HepG2 (cell line): Measurements from ENCODE around the gene MIR17HG. TPM values are rescaled to one million over a fixed set of nuclear protein-coding genes. Genes with fewer than 3 reads are reported as not detected.

ENCODE experiments used
- ARNT ChIP-seq: fragments of 450-650 bp; IDR thresholded peaks from 2 replicates; pipeline ENCODE4 v1.6.1; 2017
- ARNT2 ChIP-seq: sonication (generic); formaldehyde crosslinking; IDR thresholded peaks from 2 replicates; pipeline ENCODE4 v1.8.0; 2022; ENCODE audit warnings: mild to moderate bottlenecking, low read depth, missing genetic modification reagents, moderate library complexity
- BCL3 ChIP-seq: sonication (generic); formaldehyde crosslinking; IDR thresholded peaks from 2 replicates; pipeline ENCODE4 v1.5.1; 2020; ENCODE audit warnings: mild to moderate bottlenecking, missing genetic modification reagents, moderate library complexity
- BORCS8-MEF2B ChIP-seq: sonication (generic); formaldehyde crosslinking; IDR thresholded peaks from 2 replicates; pipeline ENCODE4 v1.8.0; 2022; ENCODE audit warnings: mild to moderate bottlenecking, missing genetic modification reagents
- CTCF ChIP-seq: sonication (generic); formaldehyde crosslinking; IDR thresholded peaks from 2 replicates; pipeline ENCODE4 v1.5.0; 2020; ENCODE audit warnings: mild to moderate bottlenecking, missing genetic modification reagents, moderate library complexity
- FOXP1 ChIP-seq, 2 experiments: fragments of 450-650 bp in 1 of 2; IDR thresholded peaks; 2 replicates each; pipeline ENCODE4 v1.6.1; 2017 to 2018; ENCODE audit warnings: antibody characterized with exemption in 1 of 2
- FUBP1 ChIP-seq: sonication (generic); formaldehyde crosslinking; IDR thresholded peaks from 2 replicates; pipeline ENCODE4 v1.5.1; 2020; ENCODE audit warnings: missing genetic modification reagents, mild to moderate bottlenecking, borderline replicate concordance
- GTF2F1 ChIP-seq: fragments of 150-350 bp; IDR thresholded peaks from 2 replicates; pipeline ENCODE4 v1.6.1; 2014; ENCODE audit warnings: low read length
- IRF9 ChIP-seq: sonication (generic); formaldehyde crosslinking; IDR thresholded peaks from 2 replicates; pipeline ENCODE4 v1.8.0; 2022; ENCODE audit warnings: missing genetic modification reagents, mild to moderate bottlenecking, borderline replicate concordance
- PHB2 ChIP-seq: fragments of 450-650 bp; IDR thresholded peaks from 2 replicates; pipeline ENCODE4 v1.6.1; 2018; ENCODE audit not compliant: partially characterized antibody
- RAD51 ChIP-seq: fragments of 450-650 bp; IDR thresholded peaks from 2 replicates; pipeline ENCODE4 v1.6.1; 2016; ENCODE audit warnings: borderline replicate concordance
- SNAI1 ChIP-seq: sonication (generic); formaldehyde crosslinking; IDR thresholded peaks from 2 replicates; pipeline ENCODE4 v1.5.0; 2020; ENCODE audit warnings: mild to moderate bottlenecking, missing genetic modification reagents, borderline replicate concordance
- SRY ChIP-seq: sonication (generic); formaldehyde crosslinking; IDR thresholded peaks from 2 replicates; pipeline ENCODE4 v1.8.0; 2022; ENCODE audit warnings: mild to moderate bottlenecking, missing genetic modification reagents
- XBP1 ChIP-seq: sonication (generic); formaldehyde crosslinking; IDR thresholded peaks from 2 replicates; pipeline ENCODE4 v1.5.0; 2020; ENCODE audit warnings: missing genetic modification reagents
- ZBTB43 ChIP-seq: sonication (generic); formaldehyde crosslinking; conservative IDR thresholded peaks from 2 replicates; pipeline ENCODE4 v1.4.0; 2020; ENCODE audit warnings: missing genetic modification reagents
- ZMAT3 ChIP-seq: sonication (generic); formaldehyde crosslinking; conservative IDR thresholded peaks from 2 replicates; pipeline ENCODE4 v1.7.0; 2021; ENCODE audit warnings: missing genetic modification reagents
- ZNF264 ChIP-seq: sonication (generic); formaldehyde crosslinking; IDR thresholded peaks from 2 replicates; pipeline ENCODE4 v1.4.0; 2020; ENCODE audit warnings: missing genetic modification reagents
- ZNF362 ChIP-seq: sonication (generic); formaldehyde crosslinking; IDR thresholded peaks from 2 replicates; pipeline ENCODE4 v1.4.0; 2020; ENCODE audit warnings: missing genetic modification reagents, mild to moderate bottlenecking, borderline replicate concordance
- ZNF562 ChIP-seq: sonication (generic); formaldehyde crosslinking; IDR thresholded peaks from 2 replicates; pipeline ENCODE4 v1.8.0; 2022; ENCODE audit warnings: missing genetic modification reagents, borderline replicate concordance
- ZNF564 ChIP-seq: sonication (generic); formaldehyde crosslinking; IDR thresholded peaks from 2 replicates; pipeline ENCODE4 v1.8.1; 2023; ENCODE audit warnings: mild to moderate bottlenecking, missing genetic modification reagents
- ZNF672 ChIP-seq: sonication (generic); formaldehyde crosslinking; IDR thresholded peaks from 2 replicates; pipeline ENCODE4 v1.8.1; 2022; ENCODE audit warnings: missing genetic modification reagents
- ZNF737 ChIP-seq: sonication (generic); formaldehyde crosslinking; IDR thresholded peaks from 2 replicates; pipeline ENCODE4 v1.5.0; 2020; ENCODE audit warnings: missing genetic modification reagents, mild to moderate bottlenecking, borderline replicate concordance
- ZSCAN31 ChIP-seq: sonication (generic); formaldehyde crosslinking; IDR thresholded peaks from 2 replicates; pipeline ENCODE4 v1.5.0; 2020; ENCODE audit warnings: low read depth, mild to moderate bottlenecking, missing genetic modification reagents
- polyA plus RNA-seq, 8 experiments: library from polyadenylated mRNA; depleted of rRNA in 3 of 8; stranded (reverse) in 7 of 8; unstranded in 1 of 8; fragments of >200 nt; fragmentation: Illumina TruSeq in 4 of 8; extraction: Trizol in 4 of 8; gene quantifications; 2 replicates each; pipeline versions ENCODE4 v1.2.1 to v1.2.3, GENCODE V29; 2011 to 2016; ENCODE audit warnings: low read depth in 4 of 8, missing spikeins in 1 of 8, mixed read lengths in 1 of 8; ENCODE audit not compliant: insufficient read depth in 1 of 8
- total RNA-seq, 5 experiments: library from RNA; depleted of rRNA; stranded (reverse); fragments of >200 nt; fragmentation: Illumina TruSeq; extraction: Trizol; gene quantifications; 2 replicates each; pipeline ENCODE4 v1.2.3, GENCODE V29; 2016; ENCODE audit warnings: low read depth in 1 of 5

Gene MIR17HG
- total and polyA plus RNA-seq, 2 of the 13 experiments (the other 11 are each of a cell fraction or from before 2014, with no cell fraction given) = 2.5 to 12.3 TPM

GRCh38 chr13:91348906-91349435, 1.5 kb downstream of the MIR17HG start (continued):
- TF ChIP-seq XBP1 (CRISPR knock-in tag) = no peak
- TF ChIP-seq ZNF672 (CRISPR knock-in tag) = no peak
- no peak for TF ChIP-seq RAD51
- TF ChIP-seq ZBTB43 (CRISPR knock-in tag) = peak; percentile 65
- no peak for TF ChIP-seq ARNT
- 0 out of 2 replicates have a peak, but pooled peaks have one; percentile 49 for TF ChIP-seq IRF9 (CRISPR knock-in tag)
- TF ChIP-seq SNAI1 = no peak
- no peak for TF ChIP-seq FUBP1 (CRISPR knock-in tag)
- TF ChIP-seq SRY = no peak
- TF ChIP-seq CTCF (CRISPR knock-in tag) = peak; percentile 84
- no peak for TF ChIP-seq PHB2
- no peak for TF ChIP-seq FOXP1 (IDR thresholded peaks at IDR 0.05)
- no peak for TF ChIP-seq FOXP1 (CRISPR knock-in tag; IDR thresholded peaks at IDR 0.05)
- no peak; the same call in none of the 2 replicates for TF ChIP-seq ZMAT3 (CRISPR knock-in tag)
- TF ChIP-seq GTF2F1 = no peak
- peak; percentile 90 for TF ChIP-seq ARNT2 (CRISPR knock-in tag)
- peak; percentile 35; the same call in 1 of the 2 replicates for TF ChIP-seq ZNF264 (CRISPR knock-in tag)
- TF ChIP-seq BORCS8-MEF2B (CRISPR knock-in tag) = peak; percentile 83; the same call in 1 of the 2 replicates
- peak; percentile 65 for TF ChIP-seq ZNF362 (CRISPR knock-in tag)
- TF ChIP-seq ZNF737 = no peak
- TF ChIP-seq ZNF562 (CRISPR knock-in tag) = no peak
- TF ChIP-seq ZSCAN31 (CRISPR knock-in tag) = no peak
- no peak; the same call in 1 of the 2 replicates for TF ChIP-seq BCL3 (CRISPR knock-in tag)
- no peak for TF ChIP-seq ZNF564 (CRISPR knock-in tag)
